T-helper 17 cell (primary cell): ENCODE data around the gene MDM1. TPM values are rescaled to one million over a fixed set of nuclear protein-coding genes. Genes with fewer than 3 reads are reported as not detected.

Source experiments
- ATAC-seq: fragments of 150-1000 bp; cut with Tn5 transposase; 2 replicates; pipeline ENCODE4 v1.10.0; 2021; ENCODE audit warnings: mild to moderate bottlenecking, moderate library complexity
- DNase-seq, 3 donors: peaks; one replicate each; pipeline versions ENCODE4 v3.0.0 to v3.0.0-alpha.2; 2020 to 2021
- H3K9me3 ChIP-seq: one replicate; pipeline ENCODE4 v1.7.0; 2013; ENCODE audit warnings: low read length, mild to moderate bottlenecking; ENCODE audit not compliant: control insufficient read depth, poor library complexity, severe bottlenecking
- H3K27ac Mint-ChIP-seq: one replicate; pipeline ENCODE4 v1.8.0; 2022; ENCODE audit warnings: mild to moderate bottlenecking, moderate library complexity, mixed read lengths
- H3K27me3 Mint-ChIP-seq: one replicate; pipeline ENCODE4 v1.8.0; 2022; ENCODE audit warnings: mixed read lengths
- H3K36me3 Mint-ChIP-seq: one replicate; pipeline ENCODE4 v1.8.0; 2022; ENCODE audit warnings: low read depth, mixed read lengths
- H3K4me1 Mint-ChIP-seq: one replicate; pipeline ENCODE4 v1.8.0; 2022; ENCODE audit warnings: mild to moderate bottlenecking, mixed read lengths
- H3K4me3 Mint-ChIP-seq: one replicate; pipeline ENCODE4 v1.8.0; 2022; ENCODE audit warnings: mild to moderate bottlenecking, moderate library complexity, mixed read lengths
- total RNA-seq, 4 donors: library from RNA in 2 of 4; stranded (reverse) in 2 of 4; gene quantifications; one replicate each; pipeline ENCODE4 v1.2.3 and lab custom pipeline; 2022 to 2026

Gene MDM1
- total RNA-seq, 2 donors from 2014 or later = 16.3 to 18.7 TPM

DNA sequence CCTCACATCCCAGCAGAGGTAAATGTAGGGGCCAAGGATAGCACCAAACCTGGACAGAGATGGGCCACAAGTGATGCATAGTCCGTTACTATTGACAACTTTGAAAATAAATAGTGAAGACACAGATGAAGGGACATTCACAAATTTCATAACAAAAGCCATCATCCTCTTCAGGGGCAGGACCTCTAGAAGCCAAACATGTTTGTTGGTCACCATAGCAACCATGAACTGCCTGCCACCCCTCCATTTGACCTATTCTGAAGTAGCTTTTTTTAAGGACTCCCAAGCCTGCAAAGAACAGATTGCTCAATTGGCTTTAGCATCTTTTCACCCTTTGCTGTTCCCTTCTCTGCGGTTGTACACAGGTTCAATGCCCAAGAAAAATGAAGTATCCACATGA, 35.7 kb upstream of the MDM1 start:
- no peaks in the 10 kb centered on the region for H3K36me3 Mint-ChIP-seq
- DNase-seq = no peak
- H3K27me3 Mint-ChIP-seq = no peaks in the 10 kb centered on the region
- peak; percentile 12 for ATAC-seq
- no peaks in the 10 kb centered on the region for H3K9me3 ChIP-seq
- peak overlapping the region; percentile 3 for H3K4me3 Mint-ChIP-seq
- H3K27ac Mint-ChIP-seq = peak overlapping the region; percentile 97
- peaks cover 50% of the 10 kb centered on the region for H3K4me1 Mint-ChIP-seq

DNA sequence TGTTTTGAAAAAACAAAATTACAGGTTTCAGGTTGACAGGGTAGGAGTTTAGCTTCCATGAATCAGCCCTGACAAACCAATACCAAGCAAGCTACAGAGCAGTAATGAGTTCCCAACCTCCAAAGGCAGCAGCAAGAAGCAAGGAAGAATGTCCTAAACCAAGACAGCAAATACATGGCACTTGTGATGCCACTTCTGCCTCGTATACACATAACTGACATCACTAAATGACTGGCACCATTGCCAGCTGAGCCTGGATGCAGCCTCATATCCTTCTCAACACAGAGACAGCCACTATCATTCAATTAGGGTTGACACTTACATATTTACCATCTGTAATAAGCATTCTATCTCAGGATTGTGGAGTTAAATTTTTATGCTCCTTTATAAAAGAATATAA, 35.0 kb upstream of the MDM1 start:
- DNase-seq (no peak), ATAC-seq (no peak)
- no peak overlapping the region for H3K4me3 Mint-ChIP-seq
- no peaks in the 10 kb centered on the region for H3K9me3 ChIP-seq
- peaks cover 48% of the 10 kb centered on the region for H3K4me1 Mint-ChIP-seq
- H3K27me3 Mint-ChIP-seq = no peaks in the 10 kb centered on the region
- H3K27ac Mint-ChIP-seq = peak overlapping the region; percentile 97
- H3K36me3 Mint-ChIP-seq = no peaks in the 10 kb centered on the region

DNA sequence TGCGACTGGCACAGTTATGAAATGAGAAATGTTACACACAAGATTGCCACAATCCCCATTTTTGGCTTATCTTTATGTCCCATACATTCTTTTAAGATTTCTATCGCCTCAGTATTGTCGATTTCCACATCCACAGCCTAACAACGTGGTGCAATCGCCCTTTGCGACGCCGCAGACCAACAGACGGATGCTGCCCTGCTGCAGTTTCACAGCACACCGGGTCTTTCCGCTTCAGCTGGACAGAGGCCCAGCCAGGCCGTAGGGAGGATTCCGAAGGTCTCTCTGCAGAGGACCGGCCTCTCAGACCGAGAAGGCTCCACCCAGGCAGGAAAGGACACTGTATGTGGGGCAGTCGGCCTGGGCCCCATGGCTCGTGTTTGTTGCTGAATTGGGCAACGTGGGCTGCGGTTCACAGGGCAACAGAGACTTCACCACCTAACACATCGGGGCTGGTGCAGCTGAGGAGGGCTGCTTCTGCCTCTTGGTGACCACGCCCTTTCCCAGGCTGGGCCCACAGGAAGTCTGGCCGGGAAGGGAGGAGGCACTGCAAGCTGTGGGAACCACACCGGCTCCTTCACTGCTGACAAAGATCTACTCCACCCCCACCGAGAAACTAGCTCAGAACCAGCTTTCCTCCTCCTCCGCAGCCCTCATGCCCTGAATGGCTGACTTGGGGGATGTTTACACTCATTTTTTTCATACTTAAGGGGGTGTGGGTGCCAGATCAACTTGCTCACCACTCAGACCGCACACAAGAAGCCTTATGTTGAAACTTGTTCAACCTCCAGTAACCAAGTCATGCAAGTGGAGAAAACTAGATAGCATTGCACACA, 32.9 kb upstream of the MDM1 start:
- no peaks in the 10 kb centered on the region for H3K27me3 Mint-ChIP-seq
- H3K4me3 Mint-ChIP-seq = peak overlapping the region; percentile 88
- no peaks in the 10 kb centered on the region for H3K9me3 ChIP-seq
- no peaks in the 10 kb centered on the region for H3K36me3 Mint-ChIP-seq
- DNase-seq (peak; percentile 55 to 72 (median 59)), ATAC-seq (peak; percentile 88)
- H3K27ac Mint-ChIP-seq = peak overlapping the region; percentile 97
- peaks cover 48% of the 10 kb centered on the region for H3K4me1 Mint-ChIP-seq

DNA sequence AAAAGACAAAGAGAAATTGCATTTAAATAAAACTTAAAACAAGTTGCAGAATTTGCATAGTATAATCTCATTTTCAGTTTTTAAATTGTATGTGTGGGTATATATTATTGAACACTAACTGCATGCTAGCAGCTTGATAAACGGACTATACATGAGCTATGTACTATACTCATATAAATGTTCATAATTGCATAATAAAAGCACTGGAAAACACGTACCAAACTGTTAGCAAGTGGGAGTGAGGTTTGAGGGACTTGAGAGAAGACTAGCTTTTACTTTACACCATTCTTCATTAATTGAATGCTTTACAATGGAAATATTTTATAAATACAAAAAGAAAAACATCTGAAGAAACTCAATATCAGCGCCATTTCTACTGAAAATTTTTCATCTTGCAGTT, 32.2 kb upstream of the MDM1 start:
- peak overlapping the region; percentile 97 for H3K27ac Mint-ChIP-seq
- no peak for ATAC-seq
- H3K4me3 Mint-ChIP-seq = peak overlapping the region; percentile 88
- H3K27me3 Mint-ChIP-seq = no peaks in the 10 kb centered on the region
- H3K9me3 ChIP-seq = no peaks in the 10 kb centered on the region
- H3K36me3 Mint-ChIP-seq = no peaks in the 10 kb centered on the region
- peaks cover 51% of the 10 kb centered on the region for H3K4me1 Mint-ChIP-seq
- no peak for DNase-seq

DNA sequence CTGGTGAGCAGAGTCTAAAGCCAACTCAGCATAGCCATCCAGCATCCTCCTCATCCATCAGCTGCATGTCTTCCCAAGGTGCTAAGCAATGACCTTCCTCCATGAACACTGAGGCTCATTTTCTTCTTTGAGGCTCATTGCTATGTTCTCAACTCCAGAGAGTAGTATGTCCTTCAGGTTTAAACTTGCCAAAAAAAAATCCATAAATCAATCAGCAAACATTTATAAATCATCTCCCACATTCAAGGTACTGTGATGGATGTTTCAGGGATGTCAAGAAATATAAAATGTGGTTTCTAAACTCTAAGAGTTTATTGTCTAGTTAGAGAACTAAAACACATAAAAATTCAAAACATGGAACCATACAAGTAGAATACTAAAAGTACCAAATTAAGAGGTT, 29.8 kb upstream of the MDM1 start:
- no peaks in the 10 kb centered on the region for H3K36me3 Mint-ChIP-seq
- peaks cover 45% of the 10 kb centered on the region for H3K4me1 Mint-ChIP-seq
- no peaks in the 10 kb centered on the region for H3K27me3 Mint-ChIP-seq

DNA sequence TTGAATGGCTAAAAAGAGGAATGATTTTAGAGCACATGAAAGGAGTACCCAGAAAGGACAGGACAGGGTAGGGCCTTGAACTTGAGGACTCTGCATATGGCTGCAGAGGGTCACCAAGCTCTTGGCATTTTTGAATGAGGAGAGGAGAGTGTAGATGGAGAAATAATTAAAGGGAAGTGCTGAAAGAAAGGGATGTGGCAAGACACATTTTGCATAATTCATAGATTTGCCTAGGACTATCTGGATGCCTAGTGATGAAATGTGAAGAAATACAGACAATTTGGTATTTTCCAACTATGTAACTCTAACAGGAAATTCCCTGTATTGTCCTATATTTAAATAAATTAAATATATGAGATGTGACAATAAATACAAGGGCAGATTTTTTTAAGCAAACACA, 27.5 kb upstream of the MDM1 start:
- ATAC-seq (no peak), DNase-seq (no peak)
- peak overlapping the region; percentile 91 for H3K27ac Mint-ChIP-seq

More for the DNA sequence above, 29.8 kb upstream of the MDM1 start:
- H3K27ac Mint-ChIP-seq = peak overlapping the region; percentile 56
- DNase-seq = no peak
- H3K9me3 ChIP-seq = no peaks in the 10 kb centered on the region
- no peak overlapping the region for H3K4me3 Mint-ChIP-seq
- ATAC-seq = no peak

DNA sequence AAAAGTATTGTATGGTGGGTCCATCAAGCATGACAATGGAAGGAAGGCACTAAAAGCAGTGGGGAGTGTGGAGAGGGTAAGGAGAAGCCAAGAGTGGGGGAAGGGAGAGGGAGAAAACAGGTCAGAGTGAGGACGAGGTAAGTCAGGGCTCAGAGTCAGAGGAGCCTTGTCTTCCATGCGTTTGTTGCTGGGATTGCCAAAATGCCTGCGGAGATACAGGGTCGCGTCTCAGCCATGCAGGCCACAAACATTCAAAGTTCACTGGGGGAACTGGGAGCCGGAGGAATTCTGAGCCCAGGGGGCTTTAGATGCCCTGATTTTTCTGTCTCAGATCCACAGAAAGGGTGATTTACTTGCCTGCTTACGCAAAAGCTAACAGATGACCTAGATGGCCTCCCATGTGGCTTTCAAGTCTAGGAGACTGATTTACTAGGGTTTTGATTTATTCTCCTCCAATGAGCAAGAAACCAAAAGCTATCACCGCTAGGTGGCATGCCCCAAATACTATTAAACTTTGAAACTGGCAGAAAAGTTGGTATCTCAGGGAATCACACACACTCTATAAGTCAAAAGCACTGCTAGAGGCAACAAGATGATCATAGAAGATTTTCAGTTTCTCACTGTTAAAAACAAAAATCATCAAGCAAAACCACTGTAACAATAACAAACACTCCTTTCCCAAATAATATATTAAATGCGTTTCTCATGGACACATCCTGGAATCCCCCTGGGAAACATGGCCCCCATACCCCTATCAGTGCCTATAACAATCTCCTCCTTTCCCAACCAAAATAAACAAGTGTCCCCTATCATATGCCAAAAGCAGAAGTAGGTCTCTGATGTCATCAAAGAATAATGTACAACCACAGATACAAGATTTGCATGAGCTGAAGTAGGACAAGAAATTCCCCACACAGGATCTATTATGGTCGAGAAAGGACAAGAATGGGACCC, 26.6 kb upstream of the MDM1 start:
- Mint-ChIP-seq H3K36me3 (no peaks in the 10 kb centered on the region), H3K4me1 (peaks cover 27% of the 10 kb centered on the region), H3K27me3 (peaks cover 4% of the 10 kb centered on the region), H3K4me3 (no peak overlapping the region), H3K27ac (peak overlapping the region; percentile 91)
- no peaks in the 10 kb centered on the region for H3K9me3 ChIP-seq
- DNase-seq (peak in 1 of 3 donors; percentile 54), ATAC-seq (peak; percentile 80)

More for the DNA sequence above, 27.5 kb upstream of the MDM1 start:
- Mint-ChIP-seq H3K36me3 (no peaks in the 10 kb centered on the region), H3K27me3 (peaks cover 4% of the 10 kb centered on the region), H3K4me3 (no peak overlapping the region), H3K4me1 (peaks cover 30% of the 10 kb centered on the region)
- H3K9me3 ChIP-seq = no peaks in the 10 kb centered on the region

DNA sequence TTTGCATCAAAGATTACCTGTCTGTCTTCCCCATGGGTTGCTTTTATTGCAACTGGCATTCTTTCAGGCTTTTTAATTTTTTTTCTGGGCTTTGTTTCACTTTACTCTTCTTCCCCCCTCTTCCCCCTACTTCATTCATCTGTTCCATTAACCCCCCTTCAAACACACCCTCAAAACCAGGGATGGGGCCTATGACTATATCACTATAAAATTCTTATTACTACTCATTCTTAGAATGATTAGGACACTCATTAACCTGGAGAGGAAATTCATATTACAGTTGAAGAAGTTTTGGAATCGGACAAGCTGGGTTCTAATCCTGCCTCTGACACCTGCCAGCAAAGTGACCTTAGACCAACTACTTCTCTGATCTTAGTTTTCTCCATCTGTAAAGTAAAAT, 24.8 kb upstream of the MDM1 start:
- H3K9me3 ChIP-seq = no peaks in the 10 kb centered on the region
- no peak overlapping the region for H3K4me3 Mint-ChIP-seq
- DNase-seq (no peak), ATAC-seq (no peak)
- no peak overlapping the region for H3K27ac Mint-ChIP-seq
- peaks cover 10% of the 10 kb centered on the region for H3K27me3 Mint-ChIP-seq
- H3K4me1 Mint-ChIP-seq = peaks cover 16% of the 10 kb centered on the region
- H3K36me3 Mint-ChIP-seq = no peaks in the 10 kb centered on the region

DNA sequence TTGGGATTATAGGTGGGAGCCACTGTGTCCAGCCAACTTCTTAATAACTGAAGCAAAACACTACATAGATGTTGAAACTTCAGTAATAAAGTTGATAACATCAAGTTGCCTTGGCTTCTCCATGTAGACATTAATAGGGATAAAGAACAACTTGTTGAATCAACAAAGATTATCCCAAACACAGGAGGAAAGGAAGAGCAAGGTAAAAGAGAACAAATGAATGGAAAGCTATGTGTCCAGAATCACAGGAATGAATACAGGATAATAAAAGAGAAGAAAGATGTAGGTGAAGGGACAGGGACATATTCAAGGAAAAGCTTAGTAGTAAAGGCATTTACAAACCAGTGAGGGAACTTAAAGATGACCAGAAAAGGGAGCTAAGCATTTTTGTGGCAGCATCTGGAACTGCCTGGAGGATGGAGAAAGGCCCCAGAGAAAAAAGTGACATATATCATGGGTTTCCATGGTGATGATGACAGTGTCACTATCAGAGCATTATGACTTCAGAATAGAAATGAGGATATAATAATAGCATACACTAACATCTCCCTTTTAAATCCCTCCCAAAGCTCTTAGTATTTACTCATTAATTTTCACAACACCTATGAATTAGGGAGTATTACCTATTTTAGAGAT, 24.0 kb upstream of the MDM1 start:
- ATAC-seq (no peak), DNase-seq (no peak)
- H3K27me3 Mint-ChIP-seq = peaks cover 15% of the 10 kb centered on the region
- peaks cover 15% of the 10 kb centered on the region for H3K4me1 Mint-ChIP-seq
- H3K36me3 Mint-ChIP-seq = no peaks in the 10 kb centered on the region
- no peak overlapping the region for H3K4me3 Mint-ChIP-seq
- peak overlapping the region; percentile 95 for H3K27ac Mint-ChIP-seq
- H3K9me3 ChIP-seq = no peaks in the 10 kb centered on the region

DNA sequence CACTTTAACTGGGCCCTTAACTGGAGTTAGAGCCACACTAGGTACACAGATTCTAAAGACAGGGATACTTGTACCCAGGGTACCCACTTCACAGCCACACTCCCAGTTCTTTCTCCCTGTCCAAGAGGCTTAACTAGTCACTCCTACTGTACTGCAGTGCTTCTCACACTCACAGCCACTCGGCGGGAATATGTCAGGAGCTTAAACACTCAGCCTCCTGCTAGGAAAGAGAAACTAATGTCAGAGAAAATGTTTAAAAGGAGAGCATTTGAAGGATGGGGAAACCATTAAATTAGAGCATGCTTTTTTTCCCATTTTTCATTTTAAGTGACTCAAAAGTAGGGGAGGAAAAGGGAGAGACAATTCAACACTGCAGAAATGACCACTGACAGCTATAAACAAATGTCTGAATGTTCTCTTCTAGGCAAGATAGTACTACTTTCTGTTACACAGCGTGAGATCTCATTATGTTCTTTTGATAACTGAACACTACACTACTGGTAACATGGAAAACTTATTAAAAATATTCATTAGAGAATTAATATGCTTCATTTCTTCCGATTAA, 22.9 kb upstream of the MDM1 start:
- Mint-ChIP-seq H3K27me3 (peaks cover 23% of the 10 kb centered on the region), H3K36me3 (no peaks in the 10 kb centered on the region), H3K4me1 (peaks cover 17% of the 10 kb centered on the region), H3K27ac (peak overlapping the region; percentile 95), H3K4me3 (no peak overlapping the region)
- H3K9me3 ChIP-seq = no peaks in the 10 kb centered on the region
- DNase-seq = no peak
- no peak for ATAC-seq

DNA sequence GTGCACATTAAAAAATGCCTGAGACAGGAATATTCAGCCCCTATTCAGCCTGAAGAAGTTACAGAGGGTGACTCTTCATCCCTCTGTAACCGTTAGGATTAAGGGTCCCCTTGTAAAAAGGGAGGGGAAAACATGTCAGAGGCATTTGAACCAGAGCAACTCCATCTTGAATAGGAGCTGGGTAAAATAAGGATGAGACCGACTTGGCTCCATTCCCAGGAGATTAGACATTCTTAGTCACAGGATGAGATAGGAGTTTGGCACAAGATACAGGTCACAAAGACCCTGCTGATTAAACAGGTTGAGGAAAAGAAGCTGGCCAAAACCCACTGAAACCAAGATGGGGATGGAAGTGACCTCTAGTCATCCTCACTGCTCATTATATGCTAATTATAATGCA, 19.9 kb upstream of the MDM1 start:
- H3K9me3 ChIP-seq = no peaks in the 10 kb centered on the region
- Mint-ChIP-seq H3K36me3 (no peaks in the 10 kb centered on the region), H3K4me3 (no peak overlapping the region), H3K27ac (no peak overlapping the region), H3K27me3 (peaks cover 24% of the 10 kb centered on the region), H3K4me1 (peaks cover 4% of the 10 kb centered on the region)
- no peak for DNase-seq
- no peak for ATAC-seq

DNA sequence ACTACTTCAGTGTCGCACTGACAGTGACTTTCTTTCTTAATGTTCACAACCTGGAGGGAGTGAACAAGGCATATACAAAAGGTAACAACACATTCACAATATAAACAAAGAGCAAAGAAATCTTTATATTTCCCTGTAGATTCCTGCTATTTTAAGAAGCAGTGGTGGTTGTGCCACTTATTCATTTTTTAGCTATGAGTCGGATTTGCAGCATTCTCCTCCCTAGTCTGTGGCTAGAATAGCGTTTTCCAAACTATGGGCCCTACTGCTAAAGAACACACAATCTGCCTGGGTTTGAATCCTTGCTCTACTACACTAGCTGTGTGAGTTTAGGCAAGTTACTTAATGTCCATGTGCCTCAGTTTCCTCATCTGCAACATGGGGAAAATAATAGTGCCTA, 18.6 kb upstream of the MDM1 start:
- DNase-seq (no peak), ATAC-seq (no peak)
- Mint-ChIP-seq H3K36me3 (no peaks in the 10 kb centered on the region), H3K4me3 (no peak overlapping the region), H3K27ac (no peak overlapping the region), H3K4me1 (peaks cover 6% of the 10 kb centered on the region), H3K27me3 (peaks cover 21% of the 10 kb centered on the region)
- H3K9me3 ChIP-seq = no peaks in the 10 kb centered on the region
